Activated CD8-positive, alpha-beta memory T cell treated with anti-CD3 and anti-CD28 coated beads, Interleukin-2, amount 50 U/mL, for 1 hour (primary cell): ENCODE data around the gene KCNT1.

ENCODE experiments used
- DNase-seq: peaks from one replicate; pipeline ENCODE4 v3.0.0-alpha.2; 2020; ENCODE audit errors: extremely low read depth

KCNT1 gene

DNA sequence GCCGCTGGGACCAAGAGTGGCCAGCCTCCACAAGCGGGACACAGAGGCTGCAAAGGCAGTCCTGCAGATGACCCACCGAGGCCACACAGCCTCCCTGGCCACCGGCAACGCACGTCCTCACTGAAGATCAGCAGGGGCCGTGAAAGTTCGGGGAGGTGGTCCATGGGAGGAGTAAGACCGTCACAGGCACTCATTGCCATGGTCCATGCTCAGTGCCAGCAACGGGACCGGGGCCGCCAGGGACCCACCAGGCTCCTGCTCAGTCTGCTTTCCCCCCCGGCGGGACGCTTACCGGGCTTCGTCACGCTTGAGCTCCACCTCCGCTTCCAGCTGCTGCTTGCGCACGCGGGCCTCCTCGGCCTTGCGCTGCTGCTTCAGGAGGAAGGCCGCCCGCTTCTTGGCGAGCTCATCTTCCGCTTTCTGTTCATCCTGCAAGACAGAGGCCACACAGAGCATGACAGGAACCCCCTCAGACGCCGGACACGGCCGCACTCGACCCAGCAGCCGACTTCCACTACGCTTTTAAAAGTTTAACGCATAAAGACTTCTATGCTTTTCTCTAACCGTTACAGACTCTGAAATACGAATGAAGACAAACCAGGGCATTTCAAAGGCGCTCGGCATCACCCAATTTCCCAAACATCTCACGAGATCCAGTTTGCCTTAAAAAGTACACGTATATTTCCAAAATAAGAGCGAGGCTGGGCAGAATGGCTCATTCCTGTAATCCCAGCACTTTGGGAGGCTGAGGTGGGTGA lies 116.9 kb downstream of the KCNT1 start:
- no peak for DNase-seq

DNA sequence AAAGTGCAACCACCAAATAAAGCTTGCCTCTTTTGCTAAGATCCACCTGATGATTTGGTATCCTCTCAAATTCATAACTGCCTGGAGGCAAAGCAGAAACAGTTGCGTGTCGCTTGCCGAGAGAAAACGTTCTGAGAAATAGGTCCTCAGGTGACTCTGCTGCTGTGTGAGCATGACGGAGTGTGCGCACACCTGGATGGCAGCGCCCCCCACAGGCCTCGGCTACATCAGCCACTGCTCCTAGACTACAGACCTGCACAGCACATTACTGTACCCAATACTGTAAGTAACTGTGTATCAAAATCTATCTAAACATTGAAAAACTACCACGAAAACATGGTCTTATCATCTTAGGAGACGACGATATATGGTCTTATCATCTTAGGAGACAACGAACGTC lies 117.9 kb downstream of the KCNT1 start:
- DNase-seq, result no peak

DNA sequence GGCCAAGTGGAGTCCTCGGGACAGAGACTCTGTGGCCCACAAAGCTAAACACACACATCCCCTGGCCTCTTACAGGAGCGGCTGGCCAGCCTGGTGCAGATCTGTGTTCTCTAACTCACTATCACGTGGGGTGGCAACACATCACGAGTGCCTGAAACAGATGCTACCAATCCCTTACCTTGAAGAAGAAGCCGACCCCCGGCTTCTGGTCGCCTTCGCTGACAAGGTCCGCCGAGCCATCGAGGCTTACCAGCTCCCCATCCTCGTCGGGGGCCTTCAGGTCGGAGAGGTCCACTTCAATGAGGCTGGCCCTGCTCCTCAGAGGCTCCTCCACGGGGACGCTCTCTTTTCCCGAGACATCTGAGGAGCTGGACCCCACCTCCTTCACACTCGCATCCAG lies 118.7 kb downstream of the KCNT1 start:
- DNase-seq, result no peak

DNA sequence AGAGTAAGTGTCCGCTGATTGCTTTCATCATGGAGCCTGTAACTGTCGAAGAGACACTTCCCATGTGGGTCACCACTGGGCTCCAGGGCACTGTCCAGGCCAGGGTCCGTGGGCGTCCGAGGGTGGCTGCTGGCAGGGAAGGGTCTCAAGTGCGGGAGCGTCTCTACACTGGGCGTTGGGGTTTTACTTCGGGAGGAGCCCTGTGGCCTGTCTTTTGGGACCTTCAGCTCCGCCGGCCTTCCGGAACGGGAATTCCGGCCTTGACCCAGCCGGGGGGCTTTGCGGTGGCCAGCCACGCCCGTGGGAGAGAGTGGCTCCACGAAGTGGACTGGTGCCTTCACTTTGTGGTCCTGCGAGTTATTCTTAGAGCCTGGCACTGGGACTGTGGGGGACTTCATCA lies 119.1 kb downstream of the KCNT1 start:
- no peak for DNase-seq

DNA sequence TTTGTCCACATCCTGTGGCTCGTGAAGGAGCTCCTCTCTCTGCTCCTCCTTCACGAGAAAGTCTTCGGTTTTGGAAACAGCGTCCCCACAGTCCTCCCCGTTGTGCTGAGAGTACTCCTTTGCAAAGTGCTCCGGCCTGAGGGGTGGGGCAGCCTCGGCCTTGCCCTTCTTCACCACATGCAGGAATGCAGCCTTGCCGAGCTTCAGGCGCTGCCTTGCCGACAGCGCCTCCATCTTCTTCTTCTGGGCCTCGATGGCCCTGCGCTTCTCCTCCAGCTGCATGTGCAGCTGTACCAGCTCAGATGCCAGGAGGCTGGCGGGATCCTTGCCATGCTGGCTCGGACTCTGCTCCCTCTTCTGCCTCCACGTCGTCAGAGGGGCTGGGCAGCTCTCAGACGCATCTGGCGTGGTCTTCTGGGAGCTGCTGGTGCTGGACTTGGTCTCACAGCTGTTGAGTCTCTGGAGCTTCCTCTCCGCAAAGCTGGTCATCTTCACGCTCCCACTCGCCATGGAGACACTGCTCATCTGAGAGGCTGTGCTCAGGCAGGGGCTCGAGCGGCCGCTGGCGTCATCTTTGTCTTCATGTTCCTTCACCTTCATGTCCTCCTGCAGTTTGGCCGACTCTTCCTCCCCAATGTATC lies 119.9 kb downstream of the KCNT1 start:
- DNase-seq, result no peak

DNA sequence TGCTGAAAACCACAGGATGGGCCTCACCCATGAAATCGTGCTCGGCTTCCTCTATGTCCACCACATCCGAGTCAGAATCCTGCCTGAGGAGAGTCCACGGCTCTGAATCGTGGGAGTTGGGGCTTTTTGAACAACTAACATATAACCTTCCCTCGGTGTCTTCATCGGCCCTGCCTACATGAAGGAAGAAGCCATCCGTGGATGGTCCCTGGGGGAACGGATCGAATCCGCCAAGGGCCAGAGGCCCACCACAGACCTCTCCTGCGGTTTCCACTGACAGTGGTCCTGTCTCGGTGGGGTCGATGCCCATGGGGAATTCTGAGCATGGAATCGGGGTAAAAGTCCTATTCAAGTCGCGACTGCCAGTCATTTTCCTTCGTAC lies 120.4 kb downstream of the KCNT1 start:
- no peak for DNase-seq

DNA sequence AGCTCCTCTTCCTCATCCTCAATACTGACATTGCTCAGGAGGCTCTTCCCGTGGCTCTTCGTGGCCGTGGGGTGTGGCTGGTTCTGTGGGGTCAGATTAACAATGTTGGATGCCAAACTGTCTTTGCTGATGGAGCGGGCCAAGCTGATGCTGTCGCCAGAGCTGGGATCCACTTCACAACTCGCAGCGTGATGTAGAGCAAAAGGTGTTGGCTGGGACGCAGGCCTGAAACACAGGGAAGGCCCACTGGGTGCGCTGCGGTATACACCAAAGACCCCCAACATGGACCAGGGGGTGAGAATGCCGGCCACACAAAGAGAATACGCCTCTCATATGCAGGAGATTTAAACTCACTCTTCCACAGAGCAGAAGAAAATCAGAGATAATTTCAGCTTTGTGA lies 121.1 kb downstream of the KCNT1 start:
- no peak for DNase-seq

DNA sequence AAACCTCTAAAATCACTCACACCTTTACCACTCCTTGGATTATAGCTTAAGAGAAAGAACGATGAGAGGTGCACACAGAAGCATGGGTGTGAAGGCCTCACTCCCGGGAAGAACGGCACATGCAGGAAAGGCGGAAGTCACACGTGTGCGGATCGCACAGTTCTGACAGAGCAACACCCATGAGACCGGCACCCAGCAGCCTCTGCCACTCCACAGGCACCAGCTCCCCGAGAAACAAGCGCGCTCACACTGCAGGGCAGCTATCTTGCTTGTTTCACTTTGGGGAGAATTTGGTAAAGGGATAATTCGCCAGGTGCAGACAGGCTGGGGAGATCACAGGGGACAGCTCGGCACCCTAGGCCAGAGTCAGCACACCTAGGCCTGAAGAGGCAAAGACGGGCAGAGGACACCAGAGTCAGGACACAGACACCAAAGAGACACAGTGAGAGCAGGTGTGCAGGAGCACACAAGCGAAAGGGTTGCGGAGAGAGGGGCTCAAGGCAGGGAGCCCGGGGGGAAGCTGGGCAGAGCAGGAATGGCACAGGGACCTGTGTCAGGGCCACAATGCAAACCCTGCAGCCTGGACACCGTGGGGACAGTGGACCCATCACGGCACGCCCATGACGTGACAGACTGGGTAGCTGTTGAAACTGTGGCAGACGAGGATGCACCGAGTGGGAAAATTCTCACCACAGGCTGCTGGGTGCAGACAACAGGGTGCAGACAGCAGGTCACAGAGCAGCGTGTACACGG lies 123.6 kb downstream of the KCNT1 start:
- DNase-seq, result no peak

DNA sequence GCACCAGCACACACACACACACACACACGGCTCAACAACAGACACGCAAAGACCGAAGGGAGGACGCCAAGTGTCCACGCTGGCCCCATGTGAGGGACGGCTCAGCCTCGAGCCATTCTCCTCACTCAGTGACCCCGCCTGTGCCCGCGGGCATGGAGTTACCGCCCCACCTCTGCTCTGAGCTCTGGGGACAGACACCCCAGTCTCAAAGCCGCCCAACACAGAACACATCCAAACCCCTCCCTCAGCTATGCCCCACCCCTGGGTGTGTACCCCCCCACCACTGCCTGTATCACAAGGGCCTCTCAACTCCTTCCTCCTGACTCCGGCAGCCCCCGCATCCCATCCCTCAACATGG lies 124.2 kb downstream of the KCNT1 start:
- no peak for DNase-seq

DNA sequence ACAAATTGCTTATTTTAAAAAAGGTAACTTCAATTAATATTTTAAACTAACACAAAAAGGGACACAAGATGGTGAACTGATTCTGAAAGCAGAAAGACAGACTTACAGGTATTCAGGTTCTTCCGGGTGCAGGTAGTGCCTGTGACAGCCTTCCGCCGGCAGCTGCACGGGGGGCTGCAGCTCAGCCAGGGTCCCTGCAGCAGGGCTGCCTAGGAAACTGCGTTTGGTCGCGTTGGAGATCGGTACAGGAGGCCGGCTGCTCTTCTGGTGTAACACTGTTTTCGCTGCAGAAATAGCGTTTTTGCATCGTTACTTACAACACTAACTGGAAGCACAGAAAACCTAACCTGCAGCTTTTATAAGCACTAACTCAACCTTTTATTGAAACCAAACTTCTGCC lies 125.3 kb downstream of the KCNT1 start:
- no peak for DNase-seq

DNA sequence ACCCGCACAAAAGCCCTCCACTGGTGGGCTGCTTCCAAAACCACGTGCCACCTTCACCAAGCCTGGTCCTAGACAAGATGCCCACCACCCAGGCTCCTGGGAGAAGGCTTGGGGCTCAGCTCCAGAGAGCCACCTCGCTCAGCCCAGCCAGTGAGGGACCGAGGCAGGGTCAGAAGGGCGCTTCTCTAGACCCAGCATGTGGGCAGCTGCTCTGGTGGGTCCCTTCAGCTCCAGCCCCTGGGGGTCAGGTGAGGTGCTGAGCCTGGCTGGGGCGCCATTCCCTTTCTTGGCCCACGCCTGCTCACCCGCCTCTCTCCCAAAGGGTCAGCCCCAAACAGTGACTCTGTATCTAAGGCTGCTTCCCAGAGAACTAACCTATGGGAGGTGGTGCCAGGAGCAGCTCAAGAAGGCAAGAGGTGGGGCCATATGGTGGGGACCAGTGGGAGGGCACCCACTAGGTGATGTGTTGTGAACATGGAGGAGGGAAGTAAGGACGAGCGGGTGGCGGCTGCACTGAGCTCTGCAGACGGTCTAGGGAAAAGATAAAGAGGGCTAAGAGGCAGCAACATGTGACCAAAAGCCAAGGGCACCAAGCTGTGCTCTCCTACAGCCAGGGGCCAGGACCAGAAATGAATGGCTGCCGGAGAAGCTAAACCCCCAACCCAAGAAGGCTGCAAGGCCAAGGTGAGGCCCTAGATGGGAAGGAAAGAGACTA lies 126.0 kb downstream of the KCNT1 start:
- DNase-seq, result no peak

DNA sequence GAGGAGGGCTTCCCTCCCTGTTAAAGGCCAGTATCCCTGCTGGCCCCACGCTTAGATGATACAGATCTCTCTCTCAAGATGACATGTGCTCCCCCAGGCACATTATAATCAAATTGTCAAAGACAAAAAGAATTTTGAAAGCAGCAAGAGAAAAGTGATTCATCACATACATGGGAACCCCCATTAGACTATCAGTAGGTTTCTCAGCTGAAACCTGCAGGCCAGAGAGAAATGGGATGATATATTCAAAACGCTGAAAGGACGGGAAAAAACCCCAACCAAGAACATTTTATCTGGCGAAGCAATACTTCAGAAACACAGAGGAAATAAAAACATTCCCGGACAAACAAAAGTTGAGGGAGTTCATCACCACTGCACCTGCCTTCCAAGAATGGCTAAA lies 126.7 kb downstream of the KCNT1 start:
- no peak for DNase-seq

DNA sequence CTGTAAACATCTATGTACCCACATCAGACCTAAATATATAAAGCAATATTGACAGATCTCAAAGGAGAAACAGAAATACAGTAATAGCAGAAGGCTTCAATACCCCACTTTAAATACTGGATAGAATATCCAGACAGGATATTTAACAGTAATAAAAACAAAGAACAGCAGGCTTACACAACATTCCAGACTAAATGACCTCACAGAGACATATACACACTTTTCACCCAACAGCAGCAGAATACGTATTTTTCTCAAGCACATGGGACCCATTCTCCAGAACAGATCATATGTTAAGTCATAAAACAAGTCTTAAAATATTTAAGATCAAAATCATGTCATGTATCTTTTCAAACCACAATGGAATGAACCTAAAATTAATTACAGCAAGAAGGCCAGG lies 128.5 kb downstream of the KCNT1 start:
- DNase-seq, result no peak

DNA sequence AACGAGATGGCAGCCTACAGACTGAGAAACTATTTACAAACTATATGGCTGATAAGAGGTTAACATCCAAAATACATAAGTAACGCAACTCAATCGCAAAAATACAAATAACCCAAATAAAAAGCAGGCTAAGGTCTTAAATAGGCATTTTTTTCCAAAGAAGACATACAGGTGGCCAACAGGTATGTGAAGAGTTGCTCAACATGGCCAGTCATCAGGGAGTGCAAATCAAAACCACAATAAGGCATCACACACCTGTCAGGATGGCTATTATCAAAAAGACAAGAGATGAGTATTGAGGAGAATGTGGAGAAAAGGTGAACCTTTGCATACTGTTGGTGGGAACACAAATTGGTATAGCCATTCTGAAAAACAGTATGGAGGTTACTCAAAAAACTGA lies 131.9 kb downstream of the KCNT1 start:
- no peak for DNase-seq

DNA sequence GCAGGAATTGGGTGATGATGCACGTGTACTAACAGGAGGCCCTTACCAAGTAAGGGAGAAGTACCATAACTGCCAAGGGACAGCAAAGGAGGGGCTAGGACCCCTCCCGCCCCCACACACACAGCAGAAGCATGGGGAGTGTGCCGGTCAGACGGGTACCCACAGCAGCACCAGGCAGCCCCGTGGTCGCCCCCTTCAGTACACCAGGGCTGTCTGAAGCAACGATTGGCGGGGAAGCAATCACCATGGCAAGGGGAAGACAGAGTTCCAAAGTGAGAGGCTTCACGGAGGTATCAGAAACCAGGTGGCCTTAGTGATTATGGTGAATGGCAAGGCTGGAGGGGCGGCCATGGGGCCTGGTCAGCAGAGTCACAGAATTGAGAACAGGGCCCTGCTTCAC lies 133.1 kb downstream of the KCNT1 start:
- no peak for DNase-seq

DNA sequence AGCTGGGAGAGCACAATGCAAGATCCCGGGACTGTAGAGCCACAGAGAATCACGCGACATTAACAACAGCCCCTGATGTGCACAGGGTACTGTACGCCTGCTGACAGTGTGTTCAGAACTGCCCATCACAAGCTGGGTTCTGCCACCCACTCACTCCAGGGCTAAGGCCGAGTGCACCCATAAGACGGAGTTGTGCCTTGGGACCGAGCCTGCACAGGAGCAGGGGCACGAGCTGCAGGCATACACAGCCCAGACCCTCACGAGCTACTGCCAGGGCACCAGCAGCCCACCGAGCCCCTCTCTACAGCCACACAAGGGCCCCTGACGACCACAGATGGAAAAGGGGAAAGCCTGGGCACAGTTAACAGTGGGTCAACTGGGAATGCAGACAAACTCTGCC lies 137.5 kb downstream of the KCNT1 start:
- DNase-seq, result no peak

DNA sequence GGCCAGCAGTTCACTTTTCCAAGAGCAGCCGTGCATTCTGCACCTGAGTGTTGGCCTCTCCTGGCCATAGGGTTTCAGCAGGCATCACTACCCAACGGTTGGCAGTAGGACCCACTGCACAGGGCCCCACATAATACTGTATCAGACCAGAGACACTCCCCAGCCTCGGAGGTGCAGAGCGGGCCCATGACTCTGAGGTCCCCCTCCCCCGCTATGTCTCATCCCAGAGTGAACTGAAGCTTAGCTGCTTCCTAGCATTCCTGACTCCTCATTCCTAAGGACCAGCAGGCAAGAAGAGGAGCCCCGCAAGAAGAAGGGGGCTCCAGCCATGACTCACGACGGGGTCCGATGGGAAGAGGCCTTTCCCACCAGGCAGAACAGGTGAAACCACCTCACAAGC lies 138.1 kb downstream of the KCNT1 start:
- DNase-seq, result no peak

DNA sequence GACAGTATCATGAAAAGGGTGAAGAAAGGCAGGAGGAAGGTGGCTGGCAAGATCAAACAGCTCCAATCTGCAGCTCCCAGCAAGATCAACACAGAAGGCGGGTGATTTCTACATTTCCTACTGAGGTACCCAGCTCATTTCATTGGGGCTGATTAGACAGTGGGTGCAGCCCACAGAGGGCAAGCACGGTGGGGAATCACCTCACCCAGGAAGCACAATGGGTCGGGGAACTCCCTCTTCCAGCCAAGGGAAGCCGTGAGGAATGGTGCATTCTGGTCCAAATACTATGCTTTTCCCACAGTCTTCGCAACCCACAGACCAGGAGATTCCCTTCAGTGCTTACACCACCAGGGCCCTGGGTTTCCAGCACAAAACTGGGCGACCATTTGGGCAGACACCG lies 138.6 kb downstream of the KCNT1 start:
- DNase-seq, result no peak
